Forelimb muscle (tissue), 1 donor: ENCODE results near the gene KIFC3. TPM values are rescaled to one million over a fixed set of nuclear protein-coding genes. Genes with fewer than 3 reads are reported as not detected.
"Not testable (repeated sequence)": the region's sequence is repeated elsewhere in the genome, so short reads cannot be mapped to it uniquely, and the experiment has no call there.

Experiments
- DNase-seq: peaks from one replicate; pipeline ENCODE4 v3.0.0-alpha.2; 2013; ENCODE audit warnings: low read depth
- polyA plus RNA-seq: library from polyadenylated mRNA; unstranded; fragments of 120-200 nt; gene quantifications from one replicate; pipeline ENCODE4 v1.2.1, GENCODE V29; 2013; ENCODE audit not compliant: insufficient read length

Gene KIFC3
- polyA plus RNA-seq = 15.2 TPM

DNA sequence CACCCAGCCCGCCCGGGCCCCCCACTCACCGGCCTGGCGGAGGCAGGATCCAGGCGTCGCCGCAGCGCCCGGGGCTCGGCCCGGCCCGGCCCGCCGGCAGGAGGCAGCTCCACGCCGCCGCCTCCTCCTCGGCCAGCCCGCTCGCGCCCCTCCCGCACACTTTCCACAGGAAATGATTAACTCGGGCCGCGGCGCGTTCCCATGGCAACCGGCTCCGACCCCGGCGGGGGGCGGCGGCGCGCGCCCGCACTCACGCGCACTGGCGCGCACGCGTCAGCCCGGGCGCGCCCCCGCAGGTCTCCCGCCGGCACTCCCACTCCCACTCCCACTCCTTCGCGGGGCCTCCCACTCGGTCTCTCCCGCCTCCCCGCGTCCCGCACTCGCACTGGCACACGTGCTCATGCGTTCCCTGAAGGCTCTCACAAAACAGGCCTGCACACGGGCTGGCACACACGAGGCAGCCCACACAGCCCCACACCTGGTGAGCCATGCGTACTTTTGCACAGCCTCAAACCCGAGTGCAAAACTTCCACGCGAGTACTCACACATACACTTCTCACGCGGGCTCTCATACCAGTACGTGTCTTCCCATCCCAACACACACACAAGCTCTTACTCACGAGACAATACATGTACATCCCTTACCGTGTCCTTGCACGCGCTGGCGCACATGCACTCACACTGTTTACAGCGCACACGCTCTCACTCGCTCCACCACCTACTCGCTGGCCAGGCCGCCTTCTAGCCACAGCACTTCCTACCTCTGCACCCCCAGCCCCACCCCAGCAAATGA lies at the start of gene KIFC3:
KIFC3 (minus strand) TSS at position 151 of the 793 bp plus-strand sequence. CDS start 4,248 bp downstream, outside the sequence.
- no peak for DNase-seq

DNA sequence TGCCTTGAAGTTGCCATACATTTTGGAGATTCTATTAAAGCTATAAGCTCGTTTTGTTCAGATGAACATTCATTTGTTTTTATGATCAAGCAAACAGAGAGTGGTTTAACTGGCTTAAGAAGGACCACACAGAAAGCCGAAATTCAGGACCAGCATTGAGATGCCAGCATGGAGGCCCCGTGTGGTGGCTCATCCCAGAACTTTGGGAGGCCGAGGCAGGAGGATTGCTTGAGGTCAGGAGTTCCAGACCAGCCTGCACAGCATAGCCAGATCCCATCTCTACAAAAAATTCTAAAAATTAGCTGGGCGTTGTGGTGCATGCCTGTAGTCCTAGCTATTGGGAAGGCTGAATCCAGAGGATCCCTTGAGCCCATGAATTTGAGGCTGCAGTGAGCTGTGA lies 45.9 kb upstream of the KIFC3 start:
- DNase-seq = no peak

DNA sequence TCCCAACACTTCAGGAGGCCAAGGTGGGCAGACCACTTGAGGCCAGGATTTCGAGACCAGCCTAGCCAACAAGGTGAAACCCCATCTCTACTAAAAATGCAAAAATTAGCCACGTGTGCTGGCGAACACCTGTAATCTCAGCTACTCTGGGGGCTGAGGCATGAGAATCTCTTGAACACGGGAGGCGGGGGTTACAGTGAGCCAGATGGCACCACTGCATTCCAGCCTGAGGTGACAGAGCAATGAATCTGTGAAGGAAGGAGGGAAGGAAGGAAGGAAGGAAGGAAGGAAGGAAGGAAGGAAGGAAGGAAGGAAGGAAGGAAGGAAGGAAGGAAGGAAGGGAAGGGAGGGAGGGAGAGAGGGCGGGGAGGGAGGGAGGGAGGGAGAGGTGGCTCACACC lies 44.6 kb upstream of the KIFC3 start:
- not testable (repeated sequence) for DNase-seq

DNA sequence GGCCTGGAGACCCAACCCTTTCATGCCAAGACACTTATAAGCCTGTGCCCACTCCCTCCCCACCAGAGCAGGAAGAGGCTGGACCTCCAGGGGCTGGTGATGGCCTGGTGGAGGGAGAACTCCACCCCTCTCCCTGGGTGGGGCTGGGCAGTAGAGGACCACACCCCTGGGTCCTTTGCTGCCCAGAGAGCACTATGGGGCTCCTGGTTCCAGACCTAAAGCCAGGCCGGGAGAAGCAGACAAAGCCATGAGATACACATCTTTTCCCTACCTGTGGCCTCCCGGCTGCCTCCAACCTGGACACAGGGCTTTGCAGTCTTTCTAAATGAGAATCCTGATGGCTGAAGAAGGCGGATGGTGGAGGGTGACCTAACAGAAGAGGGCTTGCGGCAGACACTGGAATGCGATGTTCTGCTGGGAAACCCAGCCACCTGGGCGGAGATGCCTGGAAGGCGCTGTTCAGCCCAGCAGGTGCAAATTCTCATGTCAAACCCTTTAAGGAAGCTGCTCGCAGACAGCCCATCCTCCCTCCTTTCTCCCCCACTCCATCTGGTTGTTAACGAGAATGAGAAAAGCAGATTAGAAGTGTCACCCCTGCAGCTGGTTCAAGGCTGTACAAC lies 43.9 kb upstream of the KIFC3 start:
- no peak for DNase-seq

DNA sequence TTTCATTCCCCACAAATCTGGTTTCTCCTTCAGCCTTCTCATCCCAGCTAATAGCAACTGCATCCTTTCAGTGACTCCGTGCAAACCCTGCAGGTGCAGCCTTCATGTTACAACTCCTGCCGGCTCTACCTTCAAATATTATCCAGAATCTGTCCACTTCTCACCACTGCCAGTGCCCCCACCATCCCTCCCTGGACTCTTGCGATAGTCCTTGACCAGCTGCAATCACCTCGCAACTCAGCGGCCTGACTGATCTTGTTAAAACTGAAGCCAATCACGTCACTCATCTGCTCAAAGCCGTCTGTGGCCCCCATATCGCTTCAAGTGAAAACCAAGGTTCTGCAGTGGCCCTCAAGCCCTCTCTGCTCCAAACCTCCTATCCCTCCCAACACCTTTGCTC lies 42.8 kb upstream of the KIFC3 start:
- no peak for DNase-seq

DNA sequence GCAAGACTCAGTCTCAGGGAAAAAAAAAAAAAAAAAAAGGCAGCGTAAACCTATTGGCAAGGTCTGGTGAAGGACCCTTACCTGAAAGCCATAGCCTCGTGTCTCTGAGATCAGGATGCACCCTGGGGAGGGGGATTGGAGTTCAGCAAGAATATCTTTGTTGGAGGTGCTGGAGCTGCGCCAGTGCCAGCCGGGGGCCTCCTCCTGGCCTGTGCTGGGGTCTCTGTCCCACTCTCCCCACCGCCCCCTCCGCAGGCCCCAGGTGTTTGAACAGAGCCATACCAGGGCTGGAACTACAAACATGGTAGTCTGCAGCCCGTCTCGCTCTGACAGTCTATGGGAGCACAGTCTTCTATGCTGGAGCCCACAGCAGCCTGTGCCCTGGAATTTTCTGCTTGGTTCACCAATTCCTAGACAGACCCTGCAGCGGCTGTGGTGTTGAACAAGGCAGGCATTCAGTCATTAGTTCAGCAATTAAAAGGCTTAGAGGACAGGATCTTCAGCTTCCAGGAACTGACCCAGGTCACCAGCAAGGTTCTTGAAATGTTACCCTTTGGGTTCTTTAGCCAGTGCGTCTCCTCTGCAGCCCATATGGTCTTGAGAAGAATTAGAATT lies 42.2 kb upstream of the KIFC3 start:
- no peak for DNase-seq

DNA sequence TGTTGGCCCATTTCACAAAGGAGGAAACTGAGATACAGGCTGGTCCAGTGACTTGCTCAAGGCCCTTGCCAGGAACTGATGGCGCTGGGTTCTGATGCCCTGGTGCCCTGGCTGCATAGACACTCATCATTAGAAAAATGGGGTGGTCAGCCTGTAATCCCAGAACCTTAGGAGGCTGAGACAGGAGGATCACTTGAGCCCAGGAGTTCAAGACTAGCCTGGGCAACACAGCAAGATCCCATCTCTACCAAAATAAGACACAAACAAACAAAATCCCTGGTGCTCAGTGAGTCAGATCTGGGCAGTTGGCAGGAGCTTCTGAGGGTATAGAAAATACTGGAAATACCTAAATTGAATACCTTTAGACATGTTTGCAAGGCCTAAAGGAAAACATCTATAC lies 41.1 kb upstream of the KIFC3 start:
- DNase-seq = no peak

GRCh38 chr16:57842601-57843000 lies 40.3 kb upstream of the KIFC3 start:
- no peak for DNase-seq

DNA sequence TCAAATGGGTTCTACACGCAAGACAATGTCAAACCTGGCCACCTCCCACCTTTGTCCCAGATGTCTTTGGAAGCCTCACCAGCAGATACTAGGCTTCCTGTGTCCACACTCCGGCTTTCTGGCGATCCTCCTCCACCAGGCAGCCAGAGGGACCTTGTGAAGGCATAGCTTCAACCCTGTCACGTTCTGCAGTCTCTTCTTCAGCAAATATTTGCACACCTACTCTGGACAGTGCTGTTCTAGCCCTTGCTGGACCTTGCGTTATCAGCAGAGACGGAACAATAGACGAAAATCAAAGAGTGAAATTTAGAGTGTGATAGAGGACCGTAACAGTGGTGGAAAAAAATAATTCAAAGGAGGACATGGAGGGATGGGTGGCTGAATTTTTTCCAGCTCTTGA lies 38.5 kb upstream of the KIFC3 start:
- no peak for DNase-seq

DNA sequence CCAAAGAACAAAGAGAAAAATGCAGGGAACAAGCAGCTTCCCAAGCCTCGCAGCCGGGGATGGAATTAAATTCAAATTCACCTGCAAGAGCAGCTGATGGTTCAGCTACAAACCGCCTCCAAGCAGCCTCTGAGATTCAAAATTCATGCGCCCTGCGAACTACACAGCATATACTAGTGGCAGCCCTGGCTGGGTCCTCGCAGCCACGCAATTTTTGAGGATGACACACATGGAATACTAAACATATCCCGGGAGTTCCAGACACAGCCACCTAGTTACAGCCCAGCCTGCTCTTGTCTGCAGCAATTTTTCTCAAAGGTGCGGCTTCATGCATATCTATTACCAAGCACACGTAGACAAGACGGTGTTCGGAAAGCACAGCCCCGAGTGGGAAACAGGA lies 35.9 kb upstream of the KIFC3 start:
- DNase-seq = no peak

GRCh38 chr16:57837305-57838125 lies 35.2 kb upstream of the KIFC3 start:
- DNase-seq = no peak

DNA sequence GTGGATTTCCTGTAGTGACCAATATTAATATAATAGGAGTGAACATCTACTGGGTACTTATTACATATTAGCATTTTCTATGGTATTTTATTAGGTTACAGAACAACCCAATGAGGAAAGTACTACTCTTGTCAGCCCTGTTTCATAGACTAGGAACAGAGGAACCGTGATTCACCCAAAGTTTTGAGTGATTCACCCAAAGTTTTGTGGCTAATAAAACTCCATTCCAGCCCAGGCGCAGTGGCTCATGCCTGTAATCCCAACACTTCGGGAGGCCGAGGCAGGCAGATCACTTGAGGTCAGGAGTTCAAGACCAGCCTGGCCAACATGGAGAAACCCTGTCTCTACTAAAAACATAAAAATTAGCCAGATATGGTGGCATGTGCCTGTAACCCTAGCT lies 33.1 kb upstream of the KIFC3 start:
- DNase-seq = not testable (repeated sequence)

- DNase-seq = no peak
These were observed 32.6 kb upstream of the KIFC3 start for GRCh38 chr16:57834936-57835335.

DNA sequence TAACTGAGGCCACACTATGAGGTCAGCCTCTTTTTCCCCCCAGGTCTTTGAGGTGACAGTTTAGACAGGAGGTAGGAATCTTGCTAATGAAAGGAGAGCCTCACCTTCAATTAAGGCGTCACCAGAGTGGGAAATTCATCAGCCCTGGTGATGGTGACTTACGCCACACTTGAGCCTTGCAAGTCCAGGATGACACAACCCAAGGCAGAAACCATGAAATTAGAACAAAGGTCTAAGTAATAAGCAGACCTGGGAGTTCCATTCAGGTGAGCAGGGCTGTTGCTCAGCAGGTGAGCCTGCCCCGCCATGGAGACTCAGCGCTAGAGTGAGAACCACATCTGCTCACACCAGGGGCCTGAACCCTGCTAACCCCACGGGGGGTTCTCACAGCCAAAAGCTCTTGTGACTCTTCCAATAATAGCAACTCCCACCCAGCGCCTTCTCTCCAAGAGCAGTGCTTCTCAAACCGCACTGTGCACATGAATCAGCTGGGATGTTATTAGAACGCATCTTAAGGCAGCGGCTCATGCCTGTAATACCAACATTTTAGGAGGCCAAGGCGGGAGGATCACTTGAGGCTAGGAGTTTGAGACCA lies 28.7 kb upstream of the KIFC3 start:
- DNase-seq = no peak

DNA sequence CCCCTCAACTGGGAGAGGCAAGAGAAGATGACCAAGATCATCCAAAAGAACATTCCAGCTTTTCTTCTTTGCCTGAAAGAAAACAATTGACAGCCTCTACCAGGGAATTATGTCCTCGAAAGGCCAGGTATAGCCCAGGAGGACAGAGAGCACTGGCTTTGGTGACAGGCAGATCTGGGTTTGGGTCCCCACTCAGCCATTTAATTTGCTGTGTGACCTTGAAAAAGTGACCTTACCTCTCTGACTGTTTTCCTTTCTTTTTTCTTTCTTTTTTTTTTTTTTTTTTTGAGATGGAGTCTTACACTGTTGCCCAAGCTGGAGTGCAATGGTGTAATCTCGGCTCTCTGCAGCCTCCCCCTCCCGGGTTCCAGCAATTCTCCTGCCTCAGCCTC lies 27.7 kb upstream of the KIFC3 start:
- DNase-seq = no peak

DNA sequence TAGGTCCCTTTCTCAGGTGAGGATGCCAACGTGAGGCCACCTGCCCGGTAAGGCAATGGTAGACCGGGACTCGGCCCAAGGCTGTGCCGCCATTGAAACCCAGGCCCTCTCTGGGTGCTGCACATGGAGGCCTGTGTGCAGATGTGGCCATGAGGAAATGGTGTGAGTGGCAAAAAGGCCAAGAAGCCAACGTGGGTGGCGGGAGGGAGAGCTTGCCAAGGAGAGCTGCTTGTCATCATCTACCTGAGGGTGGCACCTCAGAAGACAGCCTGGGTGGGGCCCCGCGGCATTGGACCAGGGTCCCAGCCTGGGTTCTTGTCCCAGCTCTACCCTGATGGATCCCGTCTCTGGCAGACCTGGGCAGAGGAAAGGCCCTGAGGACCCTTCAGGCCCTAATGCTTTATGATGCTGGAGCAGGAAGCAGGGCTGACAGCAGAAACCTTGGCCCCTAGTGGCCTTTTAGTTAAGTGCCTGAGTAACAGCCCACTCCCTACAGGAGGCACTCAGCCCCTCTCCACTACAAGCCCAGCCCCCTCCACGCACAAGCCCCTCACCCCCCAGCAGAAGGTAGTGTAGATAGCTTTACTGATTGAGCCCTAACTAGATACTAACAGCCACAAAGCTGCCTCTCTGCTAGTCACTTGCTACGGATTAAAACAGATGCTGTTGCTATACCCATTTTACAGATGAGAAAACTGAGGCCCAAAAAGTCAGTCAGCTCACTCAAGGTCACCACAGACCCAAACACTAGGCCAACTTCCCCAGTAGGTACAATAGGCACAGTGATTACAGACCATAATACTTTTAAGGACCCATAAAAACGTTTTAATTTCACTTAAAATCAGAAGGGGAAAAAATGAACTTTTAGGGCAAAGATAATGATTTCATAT lies 26.2 kb upstream of the KIFC3 start:
- no peak for DNase-seq

DNA sequence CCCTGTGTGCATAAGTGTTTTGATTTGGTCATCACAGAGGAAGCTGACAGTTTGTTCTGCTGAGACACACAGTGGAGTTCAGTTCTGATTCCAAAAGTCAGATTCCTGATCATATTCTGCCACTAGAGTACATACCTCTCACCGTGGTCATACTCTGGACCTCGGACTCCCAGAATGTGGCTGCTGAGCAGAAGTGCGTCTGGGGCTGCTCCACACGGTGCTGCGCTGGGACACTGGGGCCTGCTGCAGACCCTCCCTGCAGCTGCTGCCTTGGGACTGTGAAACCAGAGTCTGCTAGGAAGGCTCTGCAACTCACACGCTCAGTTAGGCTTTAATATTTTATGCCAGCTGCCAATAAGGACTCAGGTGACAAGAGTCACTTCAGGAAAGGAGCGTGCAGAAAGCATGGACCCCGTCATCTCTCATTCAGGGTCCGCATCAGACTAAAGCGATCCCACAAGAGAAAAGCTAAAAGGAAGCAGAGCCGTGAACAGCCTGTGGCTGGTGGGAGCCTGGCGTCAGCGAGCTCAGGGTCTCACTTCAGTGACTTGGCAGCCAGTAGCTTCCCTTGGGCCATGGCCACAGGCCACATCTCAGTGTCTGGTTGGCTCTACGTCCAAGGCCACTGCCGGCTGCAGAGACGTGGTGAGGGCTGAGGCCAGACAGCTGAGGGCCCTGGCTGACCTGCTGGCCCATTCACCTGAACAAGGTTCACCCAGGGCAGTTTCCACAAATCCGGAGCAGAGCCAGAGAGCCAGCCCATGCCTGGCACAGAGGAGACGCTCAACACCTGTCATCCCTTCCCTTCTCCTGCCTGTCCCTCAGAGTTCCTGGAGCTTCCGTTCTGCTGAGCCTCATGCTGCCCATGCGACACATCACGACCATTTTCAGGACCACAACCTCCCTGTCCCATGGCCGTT lies 24.7 kb upstream of the KIFC3 start:
- DNase-seq = no peak

DNA sequence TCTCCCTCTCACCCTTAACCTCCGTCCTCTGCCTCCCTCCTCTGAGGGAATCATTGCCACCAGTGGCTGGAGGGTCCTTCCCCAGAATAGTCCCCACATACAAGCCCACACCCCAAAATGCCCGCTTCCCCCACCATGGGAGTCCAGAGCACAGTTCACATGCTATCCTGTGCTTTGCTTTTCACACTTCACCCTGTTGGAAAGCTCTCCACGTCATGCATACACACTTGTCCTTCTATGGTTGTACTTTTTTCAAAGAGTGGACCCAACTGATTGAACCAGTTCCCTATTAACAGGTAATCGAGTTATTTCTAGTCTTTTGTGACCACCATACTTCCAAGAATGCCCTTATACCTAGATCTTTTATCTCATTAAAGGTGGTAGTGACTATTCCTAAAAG lies 23.8 kb upstream of the KIFC3 start:
- DNase-seq = no peak

GRCh38 chr16:57825298-57826044 lies 23.2 kb upstream of the KIFC3 start:
- no peak for DNase-seq
